GM10266 (cell line): Measurements from ENCODE around the gene RAB4A.

Experiments
- DNase-seq: peaks from one replicate; pipeline ENCODE4 v3.0.0; 2012; ENCODE audit errors: extremely low spot score
- CTCF ChIP-seq: IDR thresholded peaks from 2 replicates; pipeline ENCODE4 v1.5.1; 2012; ENCODE audit warnings: mild to moderate bottlenecking, low read depth; ENCODE audit not compliant: control insufficient read depth, insufficient read depth; ENCODE audit errors: missing control alignments

Gene RAB4A

GRCh38 chr1:229243638-229244037, 27.3 kb upstream of the RAB4A start:
- DNase-seq, result no peak
- TF ChIP-seq CTCF, result no peak

- no peak for DNase-seq
- no peak for TF ChIP-seq CTCF
These were observed 26.8 kb upstream of the RAB4A start for GRCh38 chr1:229244091-229244490.

GRCh38 chr1:229247871-229248270, 23.0 kb upstream of the RAB4A start:
- no peak for DNase-seq
- no peak for TF ChIP-seq CTCF

GRCh38 chr1:229248821-229249817, 21.8 kb upstream of the RAB4A start:
- no peak for DNase-seq
- no peak for TF ChIP-seq CTCF

GRCh38 chr1:229249854-229250644, 20.9 kb upstream of the RAB4A start:
- DNase-seq, result no peak

GRCh38 chr1:229251185-229251584, 19.7 kb upstream of the RAB4A start:
- no peak for DNase-seq
- TF ChIP-seq CTCF, result no peak

More at GRCh38 chr1:229249854-229250644, 20.9 kb upstream of the RAB4A start:
- no peak for TF ChIP-seq CTCF
